VCaP (cell line): ENCODE data around the gene FAM170B.

Source experiments
- H3K27ac ChIP-seq: fragments of 450-650 bp; 2 replicates; pipeline ENCODE4 v1.5.1; 2017
- CTCF ChIP-seq: fragments of 450-650 bp; conservative IDR thresholded peaks from 2 replicates; pipeline ENCODE4 v1.5.1; 2017; ENCODE audit warnings: mild to moderate bottlenecking, moderate library complexity

FAM170B gene

GRCh38 chr10:49133706-49134248 lies at the start of gene FAM170B:
Gene FAM170B, minus strand, starts transcription at chr10:49134021. Its CDS starts 103 bp downstream, at chr10:49133918.
- no peak within 1 kb of the TSS for H3K27ac ChIP-seq
- TF ChIP-seq CTCF: no peak

- no peak for TF ChIP-seq CTCF
- H3K27ac ChIP-seq: no peak overlapping the region
These were observed 49.0 kb upstream of the FAM170B start for GRCh38 chr10:49182776-49183175.

GRCh38 chr10:49180444-49180860 lies 46.6 kb upstream of the FAM170B start:
- TF ChIP-seq CTCF: no peak
- no peak overlapping the region for H3K27ac ChIP-seq

DNA sequence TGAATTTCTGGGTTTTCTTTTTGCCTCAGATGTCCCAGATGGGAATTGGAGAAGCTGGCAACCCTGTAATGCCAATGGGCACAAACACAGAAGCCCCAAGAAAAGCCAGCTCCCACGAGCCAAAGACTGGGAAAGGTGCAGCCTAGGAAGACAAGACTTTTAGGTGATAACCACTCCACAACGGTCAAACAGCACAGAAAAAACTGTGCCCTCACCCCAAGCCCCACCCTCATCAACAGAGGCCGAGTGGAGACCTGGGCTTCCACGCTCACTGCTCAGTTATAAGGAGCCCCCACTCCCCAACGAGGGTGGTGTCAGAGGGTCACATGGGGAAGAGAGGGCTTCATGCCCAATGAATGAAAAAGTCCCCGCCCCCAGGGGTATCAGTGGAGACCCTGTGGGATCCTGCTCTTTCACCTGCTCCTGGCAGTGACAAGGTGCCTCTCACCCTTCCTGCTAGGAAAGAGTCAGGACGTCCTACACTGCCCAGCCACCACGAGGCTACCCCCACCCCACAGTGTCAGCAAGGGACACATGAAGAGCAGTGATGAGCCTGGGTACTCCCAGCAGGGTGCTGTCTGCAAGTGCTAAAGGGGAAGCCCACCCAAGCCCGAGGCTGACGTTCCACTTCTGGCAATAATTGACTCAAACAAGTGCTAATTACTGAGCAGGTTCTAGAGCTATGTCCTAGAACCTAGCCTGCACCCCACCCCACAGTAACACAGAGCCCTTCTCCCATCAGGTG lies 46.0 kb upstream of the FAM170B start:
- H3K27ac ChIP-seq: no peak overlapping the region
- no peak for TF ChIP-seq CTCF

GRCh38 chr10:49178489-49179471 lies 45.0 kb upstream of the FAM170B start:
- no peak overlapping the region for H3K27ac ChIP-seq

DNA sequence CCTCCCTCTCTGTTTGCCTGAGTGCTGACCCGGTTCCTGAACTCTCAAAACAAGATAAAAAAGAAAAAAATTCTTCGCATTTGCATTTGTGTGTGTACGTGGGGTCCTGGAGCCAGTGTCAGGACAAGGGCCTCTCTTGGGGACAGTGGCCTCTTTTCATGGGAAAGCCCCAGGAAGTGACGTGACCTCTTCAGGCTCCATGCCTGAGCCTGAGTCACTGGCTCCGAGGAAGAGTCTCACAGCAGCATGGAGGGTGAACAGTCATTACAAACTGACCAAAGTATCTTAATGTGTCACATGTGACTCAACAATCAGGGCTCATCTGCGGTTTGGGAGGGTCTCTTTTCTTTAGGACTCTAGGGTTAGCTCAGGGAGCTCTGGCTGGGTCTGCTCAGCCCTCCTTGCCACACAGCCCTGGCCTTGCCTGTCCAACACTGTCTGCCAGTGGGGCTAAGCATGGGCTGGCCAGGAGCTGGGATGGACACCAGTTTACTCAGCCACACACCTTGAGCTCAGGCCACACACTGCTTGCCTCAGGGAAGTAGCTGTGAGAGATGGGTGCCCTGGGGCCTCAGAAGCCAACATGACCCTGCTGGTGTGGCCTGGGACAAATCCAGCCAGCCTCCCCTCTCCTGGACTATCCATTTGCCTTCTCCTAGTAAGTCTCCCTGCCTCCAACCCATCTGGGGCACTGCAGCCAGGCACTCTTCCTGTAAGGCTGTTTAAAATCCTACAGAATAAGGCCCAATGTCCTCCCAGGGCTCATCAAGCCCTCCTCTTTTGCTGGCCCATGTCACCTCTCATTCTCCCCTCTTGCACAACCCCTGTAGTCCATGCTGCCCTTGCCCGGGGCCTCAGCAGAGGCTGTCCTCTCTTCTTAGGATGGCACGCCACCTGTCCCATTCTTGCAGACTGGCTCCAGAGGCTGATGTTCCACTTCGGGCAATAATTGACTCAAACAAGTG lies 43.9 kb upstream of the FAM170B start:
- no peak for TF ChIP-seq CTCF
- H3K27ac ChIP-seq: no peak overlapping the region

More at GRCh38 chr10:49178489-49179471, 45.0 kb upstream of the FAM170B start:
- no peak for TF ChIP-seq CTCF
